Measurements from ENCODE around the gene MYADM. TPM values are rescaled to one million over a fixed set of nuclear protein-coding genes. Genes with fewer than 3 reads are reported as not detected.
"Not testable (repeated sequence)": the region's sequence is repeated elsewhere in the genome, so short reads cannot be mapped to it uniquely, and the experiment has no call there.

Gene MYADM, protein sequence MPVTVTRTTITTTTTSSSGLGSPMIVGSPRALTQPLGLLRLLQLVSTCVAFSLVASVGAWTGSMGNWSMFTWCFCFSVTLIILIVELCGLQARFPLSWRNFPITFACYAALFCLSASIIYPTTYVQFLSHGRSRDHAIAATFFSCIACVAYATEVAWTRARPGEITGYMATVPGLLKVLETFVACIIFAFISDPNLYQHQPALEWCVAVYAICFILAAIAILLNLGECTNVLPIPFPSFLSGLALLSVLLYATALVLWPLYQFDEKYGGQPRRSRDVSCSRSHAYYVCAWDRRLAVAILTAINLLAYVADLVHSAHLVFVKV
- total RNA-seq (2014; rRNA removed; shearing (Covaris generic)) = 32.5 and 34.1 TPM in 2 replicates

DNA sequence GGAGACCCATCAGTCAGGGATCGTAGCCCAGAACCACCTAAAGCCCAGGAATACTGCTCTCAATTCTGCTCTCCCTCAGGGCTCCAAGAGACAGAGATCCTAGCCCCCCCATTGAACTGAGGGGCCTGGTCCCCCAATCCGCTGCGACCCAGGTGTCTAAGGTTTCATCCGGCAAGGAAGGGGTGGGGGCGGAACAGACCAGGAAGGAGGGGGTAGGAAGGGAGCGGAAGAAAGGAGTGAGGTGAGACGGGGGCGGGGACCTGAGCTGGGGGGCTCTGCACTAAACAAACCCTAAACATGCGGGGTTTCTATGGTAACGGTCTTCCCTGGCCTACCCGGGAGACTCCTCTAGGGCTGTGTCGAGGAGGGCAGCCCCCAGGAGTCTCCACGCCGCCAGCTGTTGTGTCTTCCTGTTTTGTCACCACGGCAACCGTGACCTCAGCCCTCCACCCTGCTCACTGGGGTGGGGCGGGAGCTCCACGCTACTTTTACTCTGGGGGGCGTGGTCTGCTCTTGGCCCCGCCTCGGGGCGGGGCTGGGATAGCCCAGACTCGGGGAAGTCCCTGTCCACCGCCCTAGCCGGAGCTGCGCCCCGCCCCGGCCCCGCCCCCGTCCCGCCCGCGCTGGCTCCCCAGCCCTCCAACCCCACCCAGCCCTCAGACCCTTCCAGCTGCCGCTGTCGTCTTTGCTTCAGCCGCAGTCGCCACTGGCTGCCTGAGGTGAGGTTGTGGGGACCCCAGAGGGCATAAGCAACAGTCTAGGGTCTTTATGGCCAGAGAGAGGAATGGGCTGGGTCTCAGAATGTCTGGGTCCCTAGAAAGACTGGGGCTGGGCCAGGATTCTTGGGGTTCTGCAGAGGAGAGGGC is at the start of gene MYADM:
TSS of gene MYADM (plus strand) at position 659 of the 866 bp plus-strand sequence. CDS start 5,647 bp downstream, outside the sequence.
- peak within 1 kb of the TSS; percentile 74 for H3K4me3 ChIP-seq
- peak; percentile 99 for DNase-seq
- peaks cover 4% of the 10 kb centered on the region for H3K4me1 ChIP-seq
- H3K27ac ChIP-seq = peak within 1 kb of the TSS; percentile 84
- H3K9me3 ChIP-seq (replicated peaks) = no peaks in the 10 kb centered on the region
- H3K36me3 ChIP-seq = 0 out of 2 replicates have a peak, but pooled peaks cover 2% of the 10 kb centered on the region
- no peaks in the 10 kb centered on the region for H3K27me3 ChIP-seq

DNA sequence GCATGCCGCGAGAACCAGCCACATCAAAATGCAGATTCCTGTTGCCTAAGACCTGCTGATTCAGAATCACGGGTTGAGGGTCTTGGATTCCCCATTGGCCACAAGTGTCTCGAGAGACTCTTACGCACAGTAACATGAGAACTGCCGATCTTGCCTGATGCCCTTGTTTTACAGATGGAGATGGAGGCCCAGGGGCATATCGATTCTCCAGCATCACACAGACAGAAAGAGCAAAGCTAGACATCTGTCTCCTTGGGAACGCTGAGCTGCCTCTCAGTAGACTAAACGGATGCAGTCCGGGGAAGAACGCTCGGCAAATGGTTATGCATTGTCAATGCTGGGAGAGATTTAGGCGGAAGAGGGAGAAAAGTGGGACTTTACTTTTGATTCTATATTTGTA is 48.9 kb upstream of the MYADM start:
- Histone ChIP-seq H3K4me3 (no peak overlapping the region), H3K27ac (no peak overlapping the region), H3K4me1 (no peaks in the 10 kb centered on the region), H3K27me3 (no peaks in the 10 kb centered on the region), H3K36me3 (no peaks in the 10 kb centered on the region), H3K9me3 (replicated peaks) (no peaks in the 10 kb centered on the region)
- no peak for DNase-seq

DNA sequence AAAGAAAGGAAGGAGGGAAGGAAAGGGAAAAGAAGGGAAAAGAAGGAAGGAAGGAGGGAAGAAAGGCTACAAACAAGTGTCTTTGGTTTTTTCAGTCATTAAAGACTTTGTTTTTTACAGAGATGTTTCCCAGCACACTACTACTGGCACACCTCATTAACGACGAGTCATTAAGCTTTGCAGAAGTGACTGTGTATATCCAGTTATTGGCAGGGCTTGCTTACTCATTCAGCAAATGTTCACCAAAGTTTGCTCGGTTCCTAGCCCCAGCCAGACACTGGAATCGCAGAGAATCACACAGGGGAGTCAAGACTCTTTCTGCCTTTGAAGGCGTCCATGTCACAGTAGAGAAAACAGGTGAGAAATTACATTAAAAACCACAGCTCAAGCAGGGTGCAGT is 47.8 kb upstream of the MYADM start:
- no peaks in the 10 kb centered on the region for H3K36me3 ChIP-seq
- H3K4me1 ChIP-seq = no peaks in the 10 kb centered on the region
- no peaks in the 10 kb centered on the region for H3K27me3 ChIP-seq
- no peak overlapping the region for H3K27ac ChIP-seq
- DNase-seq = no peak
- no peak overlapping the region for H3K4me3 ChIP-seq
- no peaks in the 10 kb centered on the region for H3K9me3 ChIP-seq (replicated peaks)

DNA sequence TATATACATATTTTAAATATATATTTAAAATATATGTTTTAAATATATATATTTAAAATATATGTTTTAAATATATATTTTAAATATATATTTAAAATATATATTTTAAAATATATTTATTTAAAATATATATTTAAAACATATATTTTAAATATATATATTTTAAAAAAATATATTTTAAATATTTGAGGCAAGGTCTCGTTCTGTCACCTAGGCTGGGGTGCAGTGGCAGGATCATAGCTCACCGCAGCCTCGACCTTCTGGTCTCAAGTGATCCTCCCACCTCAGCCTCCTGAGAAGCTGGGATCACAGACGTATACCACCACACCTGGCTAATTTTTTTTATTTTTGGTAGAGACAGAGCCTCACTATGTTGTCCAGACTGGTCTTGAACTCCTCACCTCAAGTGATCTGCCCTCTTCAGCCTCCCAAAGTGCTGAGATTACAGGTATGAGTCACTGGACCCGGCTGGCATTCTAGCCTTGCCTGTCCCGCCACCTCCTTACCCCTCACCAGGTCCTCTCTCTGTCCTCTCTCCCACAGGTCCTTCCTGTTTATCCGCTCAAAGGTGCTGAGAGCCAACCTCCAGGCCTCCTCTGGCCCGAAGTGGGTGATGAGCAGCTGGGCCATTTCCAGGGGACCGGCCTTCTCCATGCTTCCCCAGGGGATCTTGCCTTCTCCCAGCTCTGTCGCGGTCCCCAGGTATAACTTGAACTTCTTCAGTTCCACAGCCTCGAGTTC is 44.1 kb upstream of the MYADM start:
- Histone ChIP-seq H3K36me3 (no peaks in the 10 kb centered on the region), H3K27me3 (no peaks in the 10 kb centered on the region), H3K4me1 (no peaks in the 10 kb centered on the region), H3K27ac (no peak overlapping the region), H3K4me3 (no peak overlapping the region), H3K9me3 (replicated peaks) (no peaks in the 10 kb centered on the region)
- no peak for DNase-seq

GRCh38 chr19:53824134-53824611 is 43.5 kb upstream of the MYADM start, which contains the start of gene NLRP12:
TSS of gene NLRP12 (minus strand) at chr19:53824314. CDS start at chr19:53824174, 140 bp downstream.
- Histone ChIP-seq H3K9me3 (replicated peaks) (no peaks in the 10 kb centered on the region), H3K36me3 (no peaks in the 10 kb centered on the region), H3K27me3 (no peaks in the 10 kb centered on the region), H3K27ac (no peak within 1 kb of the TSS), H3K4me3 (no peak within 1 kb of the TSS), H3K4me1 (no peaks in the 10 kb centered on the region)
- no peak for DNase-seq

DNA sequence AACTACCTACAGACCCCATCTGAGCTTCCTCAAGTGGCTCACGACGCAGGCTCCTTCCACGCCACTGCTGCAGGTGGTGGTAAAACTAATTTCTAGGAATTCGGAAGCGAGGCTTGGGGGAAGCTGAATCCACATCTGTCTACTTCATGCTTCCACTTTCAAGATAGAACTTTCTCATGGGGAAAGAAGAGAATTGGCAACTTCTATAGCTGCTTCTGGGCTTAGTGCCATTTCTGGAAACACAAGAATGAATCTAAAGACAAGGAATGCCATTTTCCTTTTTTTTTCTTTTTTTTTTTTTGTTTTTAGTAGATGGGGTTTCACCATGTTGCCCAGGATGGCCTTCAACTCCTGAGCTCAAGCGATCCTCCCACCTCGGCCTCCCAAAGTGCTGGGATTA is 40.8 kb upstream of the MYADM start:
- no peak for DNase-seq
- H3K9me3 ChIP-seq (replicated peaks) = no peaks in the 10 kb centered on the region
- H3K27me3 ChIP-seq = no peaks in the 10 kb centered on the region; the same call in 1 of the 2 replicates
- no peaks in the 10 kb centered on the region for H3K4me1 ChIP-seq
- H3K4me3 ChIP-seq = no peak overlapping the region
- H3K27ac ChIP-seq = no peak overlapping the region
- H3K36me3 ChIP-seq = no peaks in the 10 kb centered on the region

GRCh38 chr19:53828531-53828930 is 39.2 kb upstream of the MYADM start:
- no peak overlapping the region for H3K27ac ChIP-seq
- H3K27me3 ChIP-seq = no peaks in the 10 kb centered on the region; the same call in 1 of the 2 replicates
- H3K9me3 ChIP-seq (replicated peaks) = no peaks in the 10 kb centered on the region

GRCh38 chr19:53832861-53833260 is 34.8 kb upstream of the MYADM start:
- H3K9me3 ChIP-seq (replicated peaks); H3K36me3 ChIP-seq; H3K27ac ChIP-seq; H3K4me3 ChIP-seq; DNase-seq; H3K27me3 ChIP-seq; H3K4me1 ChIP-seq: not testable (repeated sequence)

More at GRCh38 chr19:53828531-53828930, 39.2 kb upstream of the MYADM start:
- no peak for DNase-seq
- H3K4me1 ChIP-seq = no peaks in the 10 kb centered on the region
- H3K4me3 ChIP-seq = no peak overlapping the region
- no peaks in the 10 kb centered on the region for H3K36me3 ChIP-seq

- DNase-seq; H3K27me3 ChIP-seq; H3K9me3 ChIP-seq (replicated peaks); H3K36me3 ChIP-seq; H3K4me1 ChIP-seq; H3K4me3 ChIP-seq; H3K27ac ChIP-seq: not testable (repeated sequence)
Observed at GRCh38 chr19:53838446-53838845, 29.2 kb upstream of the MYADM start.

- H3K4me1 ChIP-seq; H3K4me3 ChIP-seq; DNase-seq; H3K27ac ChIP-seq; H3K36me3 ChIP-seq; H3K27me3 ChIP-seq; H3K9me3 ChIP-seq (replicated peaks): not testable (repeated sequence)
Observed at GRCh38 chr19:53840241-53840640, 27.4 kb upstream of the MYADM start.

DNA sequence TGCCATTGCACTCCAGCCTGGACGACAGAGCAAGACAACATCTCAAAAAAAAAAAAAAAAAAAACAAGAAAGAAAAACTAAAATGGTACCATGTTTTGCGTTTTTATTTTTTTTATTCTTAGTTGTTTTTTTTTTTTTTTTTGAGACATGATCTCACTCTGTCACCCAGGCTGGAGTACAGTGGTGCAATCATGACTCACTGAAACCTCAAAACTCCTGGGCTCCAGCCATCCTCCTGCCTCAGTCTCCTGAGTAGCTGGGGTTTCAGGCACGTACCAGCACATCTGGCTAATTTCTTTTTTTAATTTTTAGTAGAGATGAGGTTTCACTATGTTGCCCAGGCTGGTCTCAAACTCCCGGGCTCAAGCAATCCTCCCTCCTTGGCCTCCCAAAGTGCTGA is 26.8 kb upstream of the MYADM start:
- H3K9me3 ChIP-seq (replicated peaks); H3K4me3 ChIP-seq; H3K27me3 ChIP-seq; H3K4me1 ChIP-seq; DNase-seq; H3K36me3 ChIP-seq; H3K27ac ChIP-seq: not testable (repeated sequence)

GRCh38 chr19:53844849-53845246 is 22.8 kb upstream of the MYADM start:
- H3K9me3 ChIP-seq (replicated peaks) = no peaks in the 10 kb centered on the region
- H3K27me3 ChIP-seq = no peaks in the 10 kb centered on the region
- no peak overlapping the region for H3K4me3 ChIP-seq
- no peak for DNase-seq
- H3K27ac ChIP-seq = no peak overlapping the region
- H3K36me3 ChIP-seq = no peaks in the 10 kb centered on the region
- no peaks in the 10 kb centered on the region for H3K4me1 ChIP-seq

- H3K36me3 ChIP-seq = no peaks in the 10 kb centered on the region
- no peak overlapping the region for H3K4me3 ChIP-seq
- no peaks in the 10 kb centered on the region for H3K27me3 ChIP-seq
- no peak overlapping the region for H3K27ac ChIP-seq
- no peaks in the 10 kb centered on the region for H3K9me3 ChIP-seq (replicated peaks)
- no peak for DNase-seq
- no peaks in the 10 kb centered on the region for H3K4me1 ChIP-seq
Observed at GRCh38 chr19:53847555-53847954, 20.1 kb upstream of the MYADM start.

DNA sequence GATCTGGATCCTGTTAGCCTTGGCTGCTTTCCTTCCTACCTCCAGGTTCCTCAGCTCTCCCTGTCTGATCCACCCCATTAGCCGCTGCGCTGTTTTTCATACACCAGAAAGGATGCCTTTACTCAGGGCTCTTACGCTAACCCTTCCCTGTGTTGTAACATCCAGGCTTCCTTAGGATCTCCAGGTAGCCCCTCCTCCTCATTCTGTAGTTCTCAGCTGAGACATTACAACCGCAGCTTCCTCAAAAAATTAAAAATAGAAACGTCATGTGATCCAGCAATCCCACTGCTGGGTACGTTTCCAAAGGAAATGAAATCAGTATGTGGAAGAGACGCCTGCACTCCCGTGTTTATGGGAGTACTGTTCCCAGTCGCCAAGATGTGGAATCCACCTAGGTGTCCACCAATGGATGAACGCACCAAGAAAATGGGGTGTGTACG is 18.4 kb upstream of the MYADM start:
- H3K36me3 ChIP-seq = no peaks in the 10 kb centered on the region
- 0 out of 2 replicates have a peak, but pooled peaks cover 2% of the 10 kb centered on the region for H3K4me1 ChIP-seq
- H3K27me3 ChIP-seq = no peaks in the 10 kb centered on the region
- H3K27ac ChIP-seq = no peak overlapping the region
- no peak for DNase-seq
- H3K9me3 ChIP-seq (replicated peaks) = no peaks in the 10 kb centered on the region
- H3K4me3 ChIP-seq = no peak overlapping the region
